ENCODE results near the gene DNM2. TPM values are rescaled to one million over a fixed set of nuclear protein-coding genes. Genes with fewer than 3 reads are reported as not detected.
"Not testable (repeated sequence)": the region's sequence is repeated elsewhere in the genome, so short reads cannot be mapped to it uniquely, and the experiment has no call there.

DNM2 gene
- total RNA-seq, 1 donor from 2014 or later, result 102 TPM

GRCh38 chr19:10756371-10756770, 38.5 kb downstream of the DNM2 start:
- no peak for TF ChIP-seq CTCF (IDR thresholded peaks at IDR 0.05; ENCODE audit: insufficient read depth, low read length, poor library complexity, severe bottlenecking)
- no peak overlapping the region for H3K4me3 ChIP-seq (ENCODE audit: low read depth, low read length)
- no peak for DNase-seq (ENCODE audit: low read depth)
- H3K27me3 ChIP-seq (ENCODE audit: control insufficient read depth, insufficient read depth, low read length), result no peaks in the 10 kb centered on the region
- H3K36me3 ChIP-seq (ENCODE audit: control insufficient read depth, insufficient read depth, low read length), result peaks cover under 1% of the 10 kb centered on the region

GRCh38 chr19:10756791-10757190, 38.9 kb downstream of the DNM2 start:
- no peak for DNase-seq (ENCODE audit: low read depth)
- no peak for TF ChIP-seq CTCF (IDR thresholded peaks at IDR 0.05; ENCODE audit: insufficient read depth, low read length, poor library complexity, severe bottlenecking)
- no peak overlapping the region for H3K4me3 ChIP-seq (ENCODE audit: low read depth, low read length)
- H3K27me3 ChIP-seq (ENCODE audit: control insufficient read depth, insufficient read depth, low read length), result no peaks in the 10 kb centered on the region
- peaks cover 1% of the 10 kb centered on the region for H3K36me3 ChIP-seq (ENCODE audit: control insufficient read depth, insufficient read depth, low read length)

GRCh38 chr19:10758050-10758449, 40.2 kb downstream of the DNM2 start:
- H3K4me3 ChIP-seq (ENCODE audit: low read depth, low read length); H3K36me3 ChIP-seq (ENCODE audit: control insufficient read depth, insufficient read depth, low read length); H3K27me3 ChIP-seq (ENCODE audit: control insufficient read depth, insufficient read depth, low read length); DNase-seq (ENCODE audit: low read depth): not testable (repeated sequence)

GRCh38 chr19:10758978-10759377, 41.1 kb downstream of the DNM2 start:
- TF ChIP-seq CTCF (IDR thresholded peaks at IDR 0.05; ENCODE audit: insufficient read depth, low read length, poor library complexity, severe bottlenecking), result no peak
- no peak for DNase-seq (ENCODE audit: low read depth)
- H3K4me3 ChIP-seq (ENCODE audit: low read depth, low read length), result no peak overlapping the region
- H3K27me3 ChIP-seq (ENCODE audit: control insufficient read depth, insufficient read depth, low read length), result no peaks in the 10 kb centered on the region
- H3K36me3 ChIP-seq (ENCODE audit: control insufficient read depth, insufficient read depth, low read length), result peaks cover 3% of the 10 kb centered on the region

- TF ChIP-seq CTCF (IDR thresholded peaks at IDR 0.05; ENCODE audit: insufficient read depth, low read length, poor library complexity, severe bottlenecking), result no peak
- peak; percentile 67 for DNase-seq (ENCODE audit: low read depth)
- Histone ChIP-seq H3K4me3 (ENCODE audit: low read depth, low read length) (no peak overlapping the region), H3K27me3 (ENCODE audit: control insufficient read depth, insufficient read depth, low read length) (no peaks in the 10 kb centered on the region), H3K36me3 (ENCODE audit: control insufficient read depth, insufficient read depth, low read length) (peaks cover 3% of the 10 kb centered on the region)
Observed at GRCh38 chr19:10760273-10760944, 42.5 kb downstream of the DNM2 start.

GRCh38 chr19:10761443-10762250, 43.8 kb downstream of the DNM2 start:
- no peak for DNase-seq (ENCODE audit: low read depth)
- no peak overlapping the region for H3K4me3 ChIP-seq (ENCODE audit: low read depth, low read length)
- H3K36me3 ChIP-seq (ENCODE audit: control insufficient read depth, insufficient read depth, low read length), result peaks cover 3% of the 10 kb centered on the region
- TF ChIP-seq CTCF (IDR thresholded peaks at IDR 0.05; ENCODE audit: insufficient read depth, low read length, poor library complexity, severe bottlenecking), result no peak
- H3K27me3 ChIP-seq (ENCODE audit: control insufficient read depth, insufficient read depth, low read length), result no peaks in the 10 kb centered on the region

All from kidney epithelial cell (primary cell).